Nephron progenitor cell (in vitro differentiated cells): ENCODE measurements around the gene CALHM5.

Source experiments
- DNase-seq: peaks from one replicate; pipeline ENCODE4 v3.0.0; 2021
- H3K27ac Mint-ChIP-seq: 2 replicates; pipeline ENCODE4 v1.8.0; 2021; ENCODE audit warnings: mild to moderate bottlenecking, moderate library complexity, mixed read lengths
- H3K27me3 Mint-ChIP-seq: 2 replicates; pipeline ENCODE4 v1.8.0; 2021; ENCODE audit warnings: mild to moderate bottlenecking, low read depth, mixed read lengths; ENCODE audit not compliant: poor library complexity
- H3K36me3 Mint-ChIP-seq: 2 replicates; pipeline ENCODE4 v1.8.0; 2021; ENCODE audit warnings: low read depth, mixed read lengths
- H3K4me1 Mint-ChIP-seq: 2 replicates; pipeline ENCODE4 v1.8.0; 2021; ENCODE audit warnings: mixed read lengths
- H3K4me3 Mint-ChIP-seq: 2 replicates; pipeline ENCODE4 v1.8.0; 2021; ENCODE audit warnings: mild to moderate bottlenecking, moderate library complexity, mixed read lengths
- H3K9me3 Mint-ChIP-seq: 2 replicates; pipeline ENCODE4 v1.8.0; 2021; ENCODE audit warnings: mild to moderate bottlenecking, moderate library complexity, mixed read lengths
- CTCF ChIP-seq: fragments of 200-600 bp; sonication (generic); IDR thresholded peaks from 2 replicates; pipeline ENCODE4 v1.5.0; 2021; ENCODE audit warnings: antibody characterized with exemption

The CALHM5 gene

GRCh38 chr6:116467514-116467913 is 43.9 kb upstream of the CALHM5 start:
- Mint-ChIP-seq H3K4me3 (no peak overlapping the region), H3K27me3 (peaks cover 38% of the 10 kb centered on the region), H3K4me1 (peaks cover 11% of the 10 kb centered on the region), H3K9me3 (no peaks in the 10 kb centered on the region), H3K36me3 (no peaks in the 10 kb centered on the region), H3K27ac (no peak overlapping the region)
- no peak for DNase-seq
- no peak for TF ChIP-seq CTCF

GRCh38 chr6:116468293-116468692 is 43.1 kb upstream of the CALHM5 start:
- H3K9me3 Mint-ChIP-seq, result no peaks in the 10 kb centered on the region
- peaks cover 33% of the 10 kb centered on the region for H3K27me3 Mint-ChIP-seq
- no peak for DNase-seq
- H3K27ac Mint-ChIP-seq, result no peak overlapping the region
- no peak for TF ChIP-seq CTCF
- H3K4me3 Mint-ChIP-seq, result no peak overlapping the region
- no peaks in the 10 kb centered on the region for H3K36me3 Mint-ChIP-seq
- peaks cover 7% of the 10 kb centered on the region for H3K4me1 Mint-ChIP-seq

GRCh38 chr6:116471531-116471930 is 39.9 kb upstream of the CALHM5 start:
- no peak for DNase-seq
- TF ChIP-seq CTCF, result no peak
- H3K4me1 Mint-ChIP-seq, result peaks cover 6% of the 10 kb centered on the region
- no peaks in the 10 kb centered on the region for H3K9me3 Mint-ChIP-seq
- peaks cover 17% of the 10 kb centered on the region for H3K27me3 Mint-ChIP-seq
- H3K36me3 Mint-ChIP-seq, result no peaks in the 10 kb centered on the region
- no peak overlapping the region for H3K27ac Mint-ChIP-seq
- H3K4me3 Mint-ChIP-seq, result no peak overlapping the region

- Mint-ChIP-seq H3K36me3 (no peaks in the 10 kb centered on the region), H3K9me3 (no peaks in the 10 kb centered on the region), H3K27ac (no peak overlapping the region), H3K4me3 (no peak overlapping the region), H3K27me3 (peaks cover 8% of the 10 kb centered on the region), H3K4me1 (peaks cover 6% of the 10 kb centered on the region)
- no peak for TF ChIP-seq CTCF
- DNase-seq, result no peak
These were observed 38.7 kb upstream of the CALHM5 start for GRCh38 chr6:116472706-116473105.

- H3K9me3 Mint-ChIP-seq, result no peaks in the 10 kb centered on the region
- no peak overlapping the region for H3K4me3 Mint-ChIP-seq
- no peak for TF ChIP-seq CTCF
- no peak for DNase-seq
- H3K36me3 Mint-ChIP-seq, result no peaks in the 10 kb centered on the region
- H3K27ac Mint-ChIP-seq, result no peak overlapping the region
- peaks cover 6% of the 10 kb centered on the region for H3K27me3 Mint-ChIP-seq
- peaks cover 6% of the 10 kb centered on the region for H3K4me1 Mint-ChIP-seq
These were observed 36.3 kb upstream of the CALHM5 start for GRCh38 chr6:116475141-116475540.

GRCh38 chr6:116476002-116476678 is 35.3 kb upstream of the CALHM5 start:
- Mint-ChIP-seq H3K27ac (no peak overlapping the region), H3K9me3 (no peaks in the 10 kb centered on the region), H3K36me3 (no peaks in the 10 kb centered on the region), H3K4me3 (no peak overlapping the region), H3K4me1 (peaks cover 6% of the 10 kb centered on the region), H3K27me3 (peaks cover 6% of the 10 kb centered on the region)
- DNase-seq, result no peak
- TF ChIP-seq CTCF, result no peak
